Measurements from ENCODE around the gene PTPRN2.
"Not testable (repeated sequence)": the region's sequence is repeated elsewhere in the genome, so short reads cannot be mapped to it uniquely, and the experiment has no call there.

Gene PTPRN2

GRCh38 chr7:158054081-158054480 lies 533.5 kb downstream of the PTPRN2 start:
- DNase-seq (ENCODE audit: low read depth in 3 of 3): no peak

DNA sequence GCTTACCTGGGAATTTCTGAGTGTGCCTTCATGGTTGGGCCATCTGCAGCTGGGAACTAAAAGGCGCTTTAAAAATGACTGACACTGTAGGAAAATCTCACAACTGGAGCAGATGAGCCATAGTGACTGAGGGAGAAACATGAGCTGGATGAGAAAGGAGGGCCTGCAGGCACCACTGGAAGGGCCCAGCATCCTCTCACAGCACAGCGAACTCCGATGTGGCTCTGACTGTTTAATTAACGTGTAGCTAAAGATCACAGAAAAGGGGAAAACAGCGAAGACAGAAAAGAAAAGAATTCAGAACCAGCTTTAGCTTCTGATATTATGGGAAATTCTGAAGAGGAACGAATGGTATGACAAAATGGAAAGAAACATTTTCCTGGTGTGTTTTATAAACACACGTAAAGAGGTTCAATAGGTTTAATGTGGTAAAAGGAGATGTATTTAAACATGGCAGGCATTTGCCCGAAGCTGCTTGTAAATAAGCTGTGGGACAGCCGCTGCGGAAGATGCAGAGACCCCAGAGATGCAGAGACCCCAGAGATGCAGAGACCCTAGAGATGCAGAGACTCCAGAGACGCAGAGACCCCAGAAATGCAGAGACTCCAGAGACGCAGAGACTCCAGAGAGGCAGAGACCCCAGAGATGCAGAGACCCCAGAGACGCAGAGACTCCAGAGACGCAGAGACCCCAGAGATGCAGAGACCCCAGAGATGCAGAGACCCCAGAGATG lies 534.3 kb downstream of the PTPRN2 start:
- no peak for DNase-seq (ENCODE audit: low read depth in 3 of 3)

DNA sequence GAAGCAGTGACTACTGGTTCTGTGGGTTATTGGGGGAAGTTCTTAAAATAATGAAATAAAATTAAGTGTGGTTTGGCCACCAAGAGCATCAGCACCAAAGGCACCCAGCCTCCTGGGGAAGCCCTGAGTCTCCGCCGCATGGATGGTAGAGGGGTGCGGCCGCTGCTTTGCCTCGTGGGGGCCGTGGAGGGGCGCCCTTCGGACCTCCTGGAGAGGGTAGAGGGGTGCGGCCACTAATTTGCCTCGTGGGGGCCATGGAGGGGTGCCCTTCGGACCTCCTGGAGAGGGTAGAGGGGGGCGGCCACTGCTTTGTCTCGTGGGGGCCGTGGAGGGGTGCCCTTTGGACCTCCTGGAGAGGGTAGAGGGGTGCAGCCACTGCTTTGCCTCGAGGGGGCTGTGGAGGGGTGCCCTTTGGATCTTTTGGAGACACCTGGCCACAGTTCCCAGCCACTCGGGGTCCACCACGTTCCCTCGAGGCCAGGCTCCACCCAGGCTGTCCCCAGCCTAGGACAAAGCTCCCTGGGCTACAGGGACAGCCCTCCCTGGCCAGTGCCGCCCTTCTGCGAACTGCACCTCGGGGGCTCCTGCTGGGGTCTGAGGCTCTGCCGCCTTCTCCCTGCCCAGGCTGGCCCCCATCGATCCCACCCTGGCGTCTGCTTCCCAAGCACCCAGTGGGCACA lies 535.1 kb downstream of the PTPRN2 start:
- no peak for DNase-seq (ENCODE audit: low read depth in 3 of 3)

GRCh38 chr7:158051776-158052175 lies 535.8 kb downstream of the PTPRN2 start:
- DNase-seq (ENCODE audit: low read depth in 3 of 3): no peak

GRCh38 chr7:158050978-158051651 lies 536.5 kb downstream of the PTPRN2 start:
- DNase-seq (ENCODE audit: low read depth in 3 of 3): no peak

GRCh38 chr7:158050441-158050977 lies 537.1 kb downstream of the PTPRN2 start:
- DNase-seq (ENCODE audit: low read depth in 3 of 3): no peak

- no peak for DNase-seq (ENCODE audit: low read depth in 3 of 3)
Observed at GRCh38 chr7:158049271-158049670, 538.4 kb downstream of the PTPRN2 start.

DNA sequence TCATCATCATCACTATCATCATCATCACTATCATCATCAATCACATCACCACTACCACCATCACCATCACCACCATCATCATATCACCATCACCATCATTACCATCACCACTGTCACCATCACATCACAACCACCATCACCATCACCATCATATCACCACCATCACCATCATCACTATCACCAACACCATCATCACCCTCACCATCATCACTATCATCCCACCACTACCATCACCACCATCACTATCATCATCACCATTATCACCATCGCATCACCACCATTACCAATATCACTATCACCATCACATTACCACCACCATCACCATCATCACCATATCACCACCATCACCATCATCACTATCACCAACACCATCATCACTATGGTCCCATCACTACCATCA lies 539.1 kb downstream of the PTPRN2 start:
- no peak for DNase-seq (ENCODE audit: low read depth in 3 of 3)

DNA sequence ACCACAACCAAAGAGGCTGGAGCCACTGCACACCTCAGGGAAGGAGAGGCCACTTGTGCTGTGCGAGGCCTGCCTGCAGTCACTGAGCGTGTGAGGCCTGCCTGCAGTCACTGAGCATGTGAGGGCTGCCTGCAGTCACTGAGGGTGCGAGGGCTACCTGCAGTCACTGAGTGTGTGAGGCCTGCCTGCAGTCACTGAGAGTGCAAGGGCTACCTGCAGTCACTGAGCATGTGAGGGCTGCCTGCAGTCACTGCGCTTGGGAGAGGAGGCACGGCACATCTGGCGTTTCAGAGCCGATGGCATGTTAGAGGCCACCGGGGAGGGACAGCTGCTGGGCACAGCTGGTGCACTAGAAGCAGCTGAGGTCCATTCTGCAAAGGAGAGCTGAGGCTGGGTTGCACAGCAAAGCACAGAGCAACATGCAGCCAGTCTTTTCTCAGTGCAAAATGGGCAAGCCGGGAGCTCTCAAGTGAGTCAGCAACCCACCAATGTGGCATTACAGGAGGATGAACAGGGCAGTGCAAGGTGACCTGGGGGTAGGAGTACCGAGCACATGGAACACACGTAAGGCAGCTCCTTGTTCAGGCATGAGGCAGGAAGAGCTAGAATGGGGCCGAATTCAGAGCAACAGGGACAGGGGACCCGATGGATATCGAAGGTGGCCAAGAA lies 540.1 kb downstream of the PTPRN2 start:
- no peak for DNase-seq (ENCODE audit: low read depth in 3 of 3)

GRCh38 chr7:158046246-158046645 lies 541.4 kb downstream of the PTPRN2 start:
- DNase-seq (ENCODE audit: low read depth in 3 of 3): not testable (repeated sequence)

DNA sequence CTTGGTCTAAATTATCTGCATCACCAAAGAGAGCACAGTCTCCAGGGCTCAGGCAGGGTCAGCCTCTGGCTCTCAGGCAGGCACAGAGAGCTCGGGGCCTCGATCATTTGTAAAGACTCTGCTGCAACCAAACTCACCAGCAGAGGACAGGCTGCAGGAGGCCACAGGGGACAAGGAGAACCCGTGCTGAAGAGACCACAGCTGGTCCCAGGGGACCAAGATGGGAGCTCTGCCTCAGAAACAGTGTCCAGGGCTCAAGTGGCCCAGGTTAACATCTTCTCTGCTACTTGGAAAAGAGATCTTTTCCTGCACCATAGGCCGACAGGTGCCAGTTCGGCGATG lies 543.2 kb downstream of the PTPRN2 start:
- DNase-seq (ENCODE audit: low read depth in 3 of 3): no peak

DNA sequence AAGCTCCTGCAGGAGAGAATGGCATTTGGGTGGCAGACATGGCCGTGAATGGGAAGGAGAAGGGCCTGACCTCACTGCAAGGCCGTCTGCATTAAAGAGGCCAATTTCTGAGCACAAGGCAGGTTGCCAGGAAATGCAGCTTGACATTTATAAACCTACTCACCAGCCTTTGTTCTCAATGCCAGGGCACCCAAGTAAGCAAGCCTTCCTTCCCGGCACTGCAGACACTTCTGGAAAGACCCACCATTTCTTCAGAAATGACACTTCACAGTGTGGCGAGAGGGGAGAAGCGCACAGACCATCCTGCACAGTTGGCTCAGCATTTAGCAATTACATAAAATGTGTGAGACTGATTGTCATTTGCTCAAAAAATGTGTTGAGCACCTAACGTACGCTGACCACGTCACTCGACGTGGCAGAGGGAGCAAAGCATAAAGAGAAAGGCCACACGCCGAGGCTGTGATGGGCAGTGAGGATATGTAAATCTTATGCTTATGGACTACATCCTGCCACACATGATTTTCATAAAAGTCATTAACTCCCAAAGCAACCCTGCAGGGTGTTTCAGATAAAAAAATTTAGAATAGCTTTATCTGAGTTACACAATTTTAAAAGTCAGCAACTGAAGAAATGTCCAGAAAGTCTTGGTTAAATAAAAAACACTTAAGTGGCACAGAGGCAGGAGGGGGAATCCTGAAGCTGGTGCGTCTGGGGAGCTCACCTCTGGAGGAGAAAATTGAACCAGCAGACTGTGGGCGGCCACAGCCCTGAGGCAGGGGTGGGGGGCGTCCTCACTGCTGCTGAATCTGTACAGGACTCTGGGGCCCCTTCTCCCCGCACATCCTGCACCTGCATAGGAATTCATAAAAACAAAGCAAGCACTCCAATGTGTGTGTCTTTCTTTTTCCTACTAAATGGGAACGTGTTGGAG lies 543.8 kb downstream of the PTPRN2 start:
- no peak for DNase-seq (ENCODE audit: low read depth in 3 of 3)

- no peak for DNase-seq (ENCODE audit: low read depth in 3 of 3)
Observed at GRCh38 chr7:158042156-158042880, 545.3 kb downstream of the PTPRN2 start.

- no peak for DNase-seq (ENCODE audit: low read depth in 3 of 3)
Observed at GRCh38 chr7:158040199-158040598, 547.4 kb downstream of the PTPRN2 start.

- no peak for DNase-seq (ENCODE audit: low read depth in 3 of 3)
Observed at GRCh38 chr7:158039270-158039669, 548.4 kb downstream of the PTPRN2 start.

GRCh38 chr7:158037211-158037610 lies 550.4 kb downstream of the PTPRN2 start:
- DNase-seq (ENCODE audit: low read depth in 3 of 3): no peak

GRCh38 chr7:158035343-158035742 lies 552.3 kb downstream of the PTPRN2 start:
- no peak for DNase-seq (ENCODE audit: low read depth in 3 of 3)

DNA sequence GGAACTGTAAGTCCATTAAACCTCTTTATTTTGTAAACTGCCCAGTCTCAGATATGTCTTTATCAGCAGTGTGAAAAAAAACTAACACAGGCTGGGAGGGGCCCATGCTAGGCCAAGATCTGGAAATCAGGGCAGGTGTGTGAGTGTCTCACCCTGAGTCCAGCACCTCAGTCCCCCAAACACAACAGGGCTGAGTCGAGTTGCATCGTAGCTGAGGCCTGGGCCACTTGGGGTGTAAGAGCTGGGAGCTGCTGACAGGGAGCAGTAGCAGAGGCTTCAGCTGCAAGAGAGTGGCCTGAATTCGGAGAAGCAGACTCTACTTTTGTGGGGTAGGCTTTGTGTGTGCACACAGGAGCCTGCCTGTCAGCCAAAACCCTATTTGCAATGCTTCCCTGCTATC lies 553.1 kb downstream of the PTPRN2 start:
- no peak for DNase-seq (ENCODE audit: low read depth in 3 of 3)

DNA sequence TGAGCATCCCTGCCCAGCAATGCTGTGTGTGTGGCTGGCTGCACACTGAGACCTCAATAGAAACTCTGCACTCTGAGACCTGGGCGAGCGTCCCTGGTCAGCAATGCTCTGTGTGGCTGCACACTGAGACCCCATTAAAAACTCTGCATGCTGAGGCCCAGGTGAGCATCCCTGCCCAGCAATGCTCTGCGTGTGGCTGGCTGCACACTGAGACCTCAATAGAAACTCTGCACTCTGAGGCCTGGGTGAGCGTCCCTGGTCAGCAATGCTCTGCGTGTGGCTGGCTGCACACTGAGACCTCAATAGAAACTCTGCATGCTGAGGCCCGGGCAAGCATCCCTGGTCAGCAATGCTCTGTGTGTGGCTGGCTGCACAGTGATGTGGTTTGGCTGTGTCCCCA lies 553.7 kb downstream of the PTPRN2 start:
- not testable (repeated sequence) for DNase-seq (ENCODE audit: low read depth in 3 of 3)

DNA sequence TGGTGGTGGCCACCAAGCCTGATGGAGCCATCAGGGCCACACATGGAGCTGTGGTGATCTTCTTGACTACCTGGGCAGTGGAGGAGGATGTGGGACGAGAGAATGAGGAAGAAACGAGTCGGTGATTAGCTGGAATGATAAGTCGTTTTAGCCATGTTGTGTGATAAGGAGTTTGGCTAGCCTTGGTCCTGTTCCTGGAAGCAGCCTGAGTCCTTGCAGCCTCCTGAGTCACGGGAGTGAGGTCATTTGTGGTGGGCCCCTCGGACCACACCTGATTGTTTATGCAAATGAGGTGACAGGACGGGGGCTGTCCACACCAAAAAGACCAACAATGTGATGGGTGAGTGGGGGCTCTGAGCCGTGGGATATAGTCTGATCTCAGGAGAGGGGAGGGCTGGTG lies 554.4 kb downstream of the PTPRN2 start:
- DNase-seq (ENCODE audit: low read depth in 3 of 3): no peak
